CD4-positive, CD25-positive, alpha-beta regulatory T cell (primary cell): ENCODE measurements around the gene PDE1A. TPM values are rescaled to one million over a fixed set of nuclear protein-coding genes. Genes with fewer than 3 reads are reported as not detected.

ENCODE experiments used
- ATAC-seq, 2 donors: fragments of 150-1000 bp; cut with Tn5 transposase; one replicate each; pipeline ENCODE4 v1.10.0; 2021; ENCODE audit warnings: low read depth in 2 of 2, moderate number of reproducible peaks in 2 of 2, moderate library complexity in 1 of 2
- DNase-seq, 3 donors: peaks; one replicate each; pipeline versions ENCODE4 v3.0.0 to v3.0.0-alpha.2; 2012 to 2022; ENCODE audit warnings: mixed read lengths in 1 of 3
- H3K27ac ChIP-seq: one replicate; pipeline ENCODE4 v1.7.0; 2013; ENCODE audit warnings: mild to moderate bottlenecking, low read length; ENCODE audit not compliant: insufficient read depth, poor library complexity, severe bottlenecking
- H3K27me3 ChIP-seq: one replicate; pipeline ENCODE4 v1.7.0; 2013; ENCODE audit warnings: low read length; ENCODE audit not compliant: control insufficient read depth, insufficient read depth
- H3K36me3 ChIP-seq: one replicate; pipeline ENCODE4 v1.7.0; 2013; ENCODE audit warnings: mild to moderate bottlenecking, low read length, moderate library complexity; ENCODE audit not compliant: control insufficient read depth, insufficient read depth
- H3K4me1 ChIP-seq: 2 replicates; pipeline ENCODE4 v1.7.0; 2013; ENCODE audit warnings: mild to moderate bottlenecking, low read length; ENCODE audit not compliant: insufficient read depth, control insufficient read depth, poor library complexity, severe bottlenecking
- H3K4me3 ChIP-seq: one replicate; pipeline ENCODE4 v1.7.0; 2013; ENCODE audit warnings: low read depth, mild to moderate bottlenecking, low read length, moderate library complexity
- H3K9me3 ChIP-seq, 2 experiments: 1 replicate in 1 of 2; 2 replicates in 1 of 2; pipeline ENCODE4 v1.7.0; 2013; ENCODE audit warnings: low read length in 2 of 2, mild to moderate bottlenecking in 1 of 2, moderate library complexity in 1 of 2; ENCODE audit not compliant: control insufficient read depth in 2 of 2
- H3K27ac Mint-ChIP-seq, 3 donors: one replicate each; pipeline ENCODE4 v1.8.0; 2020 to 2022; ENCODE audit warnings: mild to moderate bottlenecking in 3 of 3, mixed read lengths in 3 of 3, moderate library complexity in 2 of 3
- H3K27me3 Mint-ChIP-seq: one replicate; pipeline ENCODE4 v1.8.0; 2022; ENCODE audit warnings: mild to moderate bottlenecking, mixed read lengths
- H3K36me3 Mint-ChIP-seq: one replicate; pipeline ENCODE4 v1.8.0; 2020; ENCODE audit warnings: mixed read lengths
- H3K4me1 Mint-ChIP-seq, 4 donors: one replicate each; pipeline ENCODE4 v1.8.0; 2020 to 2022; ENCODE audit warnings: mixed read lengths in 4 of 4, mild to moderate bottlenecking in 1 of 4
- H3K4me3 Mint-ChIP-seq, 4 donors: one replicate each; pipeline ENCODE4 v1.8.0; 2020 to 2022; ENCODE audit warnings: mild to moderate bottlenecking in 4 of 4, mixed read lengths in 4 of 4, moderate library complexity in 3 of 4
- H3K9me3 Mint-ChIP-seq, 7 donors: one replicate each; pipeline ENCODE4 v1.8.0; 2020 to 2022; ENCODE audit warnings: mixed read lengths in 7 of 7, mild to moderate bottlenecking in 3 of 7, moderate library complexity in 2 of 7
- polyA plus RNA-seq, 4 donors: library from polyadenylated mRNA; unstranded; fragments of 300-500 nt; fragmentation: Illumina TruSeq; gene quantifications; one replicate each; pipeline ENCODE4 v1.2.3, GENCODE V29; 2021
- total RNA-seq: library from RNA; stranded (reverse); gene quantifications from one replicate; pipeline ENCODE4 v1.2.3, GENCODE V29; 2022

Gene PDE1A
- total and polyA plus RNA-seq, 5 donors from 2014 or later = not detected

DNA sequence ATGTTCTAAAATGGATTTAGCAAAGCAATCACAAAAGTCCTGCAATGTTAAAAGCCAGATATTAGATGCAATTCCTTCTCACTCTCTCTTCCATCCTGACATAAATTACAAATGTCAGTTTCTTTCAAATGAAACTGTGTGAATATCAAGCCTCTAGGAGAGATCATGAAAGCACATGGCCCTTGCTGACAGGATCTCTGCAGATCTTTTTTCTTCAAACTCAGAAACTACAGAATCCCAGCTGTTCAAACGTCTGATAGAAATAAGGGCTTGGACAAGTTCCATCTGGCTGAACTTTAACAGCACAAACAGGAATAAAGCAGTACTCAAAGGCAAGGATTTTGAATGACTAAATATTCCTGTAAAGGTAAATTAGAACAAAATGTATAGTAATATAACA is 47.6 kb downstream of the PDE1A start:
- no peak overlapping the region for H3K27ac Mint-ChIP-seq
- H3K27me3 ChIP-seq = no peaks in the 10 kb centered on the region

DNA sequence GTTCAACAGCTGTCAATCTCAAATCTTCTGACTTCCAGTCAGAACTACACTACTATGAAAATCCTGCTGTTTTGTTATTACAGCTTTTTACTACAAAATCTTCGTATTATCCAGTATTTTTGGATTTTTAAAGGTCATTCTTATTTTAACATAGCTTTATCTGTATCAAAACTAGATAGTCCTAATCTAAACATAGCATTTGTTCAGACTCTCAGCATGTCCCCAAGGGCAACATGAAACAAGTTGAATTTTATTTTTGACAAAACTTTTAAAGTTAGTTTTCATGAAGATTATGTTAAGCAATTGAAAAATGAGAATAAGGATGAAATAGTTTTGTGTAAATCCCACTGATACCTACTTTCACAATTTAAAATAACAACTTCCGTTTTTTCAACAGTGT is 48.1 kb downstream of the PDE1A start:
- no peak overlapping the region for H3K4me3 Mint-ChIP-seq
- Histone ChIP-seq H3K27ac (no peak overlapping the region), H3K36me3 (no peaks in the 10 kb centered on the region), H3K27me3 (no peaks in the 10 kb centered on the region), H3K4me1 (no peaks in the 10 kb centered on the region), H3K4me3 (no peak overlapping the region), H3K9me3 (peaks cover 0 to 4% of the 10 kb centered on the region in 2 experiments)
- no peak for ATAC-seq
- no peak for DNase-seq
- H3K36me3 Mint-ChIP-seq = no peaks in the 10 kb centered on the region
- peaks cover 2 to 24% (median 9%) of the 10 kb centered on the region in 7 donors for H3K9me3 Mint-ChIP-seq
- H3K27me3 Mint-ChIP-seq = no peaks in the 10 kb centered on the region
- H3K27ac Mint-ChIP-seq = no peak overlapping the region
- H3K4me1 Mint-ChIP-seq = no peaks in the 10 kb centered on the region

More for the DNA sequence above, 47.6 kb downstream of the PDE1A start:
- no peaks in the 10 kb centered on the region for H3K36me3 Mint-ChIP-seq
- no peak overlapping the region for H3K4me3 Mint-ChIP-seq
- no peaks in the 10 kb centered on the region for H3K36me3 ChIP-seq
- no peak overlapping the region for H3K27ac ChIP-seq
- no peaks in the 10 kb centered on the region for H3K4me1 Mint-ChIP-seq
- no peaks in the 10 kb centered on the region for H3K27me3 Mint-ChIP-seq
- H3K4me1 ChIP-seq = no peaks in the 10 kb centered on the region
- H3K4me3 ChIP-seq = no peak overlapping the region
- DNase-seq (no peak), ATAC-seq (no peak)
- H3K9me3 ChIP-seq = peaks cover 0 to 8% of the 10 kb centered on the region in 2 experiments
- H3K9me3 Mint-ChIP-seq = peaks cover 2 to 29% (median 9%) of the 10 kb centered on the region in 7 donors

DNA sequence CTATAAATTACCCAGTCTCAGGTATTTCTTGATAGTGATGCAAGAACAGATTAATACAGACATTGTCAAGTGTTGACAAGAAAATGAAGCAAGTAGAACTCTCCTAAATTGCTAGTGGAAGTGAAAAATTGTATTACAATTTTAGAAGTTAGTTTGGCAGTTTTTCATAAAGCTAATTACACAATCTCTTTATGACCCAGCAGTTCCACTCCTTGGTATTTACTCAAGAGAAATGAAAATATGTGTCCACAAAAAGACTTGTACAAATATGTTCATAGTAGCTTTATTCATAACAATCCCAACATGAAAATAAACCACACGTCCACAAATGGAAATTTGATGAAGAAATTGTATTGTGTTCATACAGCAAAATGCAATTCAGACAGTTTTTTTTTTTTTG is 49.4 kb downstream of the PDE1A start:
- no peak overlapping the region for H3K27ac Mint-ChIP-seq
- H3K4me1 ChIP-seq = no peaks in the 10 kb centered on the region
- no peak for ATAC-seq
- H3K36me3 Mint-ChIP-seq = no peaks in the 10 kb centered on the region
- no peaks in the 10 kb centered on the region for H3K9me3 ChIP-seq
- H3K9me3 Mint-ChIP-seq = peaks cover 5 to 24% (median 8%) of the 10 kb centered on the region in 7 donors
- H3K27ac ChIP-seq = no peak overlapping the region
- DNase-seq = no peak
- H3K4me3 ChIP-seq = no peak overlapping the region
- H3K27me3 Mint-ChIP-seq = no peaks in the 10 kb centered on the region
- H3K4me3 Mint-ChIP-seq = no peak overlapping the region
- H3K4me1 Mint-ChIP-seq = no peaks in the 10 kb centered on the region
- no peaks in the 10 kb centered on the region for H3K27me3 ChIP-seq
- no peaks in the 10 kb centered on the region for H3K36me3 ChIP-seq

DNA sequence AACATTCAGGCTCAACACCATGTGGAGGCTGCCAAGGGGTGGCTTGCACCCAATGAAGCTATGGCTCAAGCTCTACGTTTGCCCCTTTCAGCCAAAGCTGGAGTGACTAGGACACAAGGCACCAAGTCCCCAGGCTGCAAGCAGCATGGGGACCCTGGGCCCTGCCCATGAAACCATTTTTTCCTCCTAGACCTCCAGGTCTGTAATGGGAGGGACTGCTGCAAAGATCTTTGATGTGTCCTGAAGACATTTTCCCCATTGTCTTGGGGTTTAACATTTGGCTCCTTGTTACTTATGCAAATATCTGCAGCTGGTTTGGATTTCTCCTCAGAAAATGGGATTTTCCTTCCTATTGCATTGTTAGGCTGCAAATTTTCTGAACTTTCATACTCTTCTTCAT is 51.0 kb downstream of the PDE1A start:
- H3K4me3 Mint-ChIP-seq = no peak overlapping the region
- Histone ChIP-seq H3K4me1 (no peaks in the 10 kb centered on the region), H3K27ac (no peak overlapping the region), H3K9me3 (no peaks in the 10 kb centered on the region), H3K36me3 (no peaks in the 10 kb centered on the region), H3K4me3 (no peak overlapping the region), H3K27me3 (no peaks in the 10 kb centered on the region)
- H3K4me1 Mint-ChIP-seq = no peaks in the 10 kb centered on the region
- H3K27ac Mint-ChIP-seq = no peak overlapping the region
- no peaks in the 10 kb centered on the region for H3K27me3 Mint-ChIP-seq
- DNase-seq = no peak
- ATAC-seq = no peak
- no peaks in the 10 kb centered on the region for H3K36me3 Mint-ChIP-seq
- peaks cover 2 to 20% (median 8%) of the 10 kb centered on the region in 7 donors for H3K9me3 Mint-ChIP-seq

DNA sequence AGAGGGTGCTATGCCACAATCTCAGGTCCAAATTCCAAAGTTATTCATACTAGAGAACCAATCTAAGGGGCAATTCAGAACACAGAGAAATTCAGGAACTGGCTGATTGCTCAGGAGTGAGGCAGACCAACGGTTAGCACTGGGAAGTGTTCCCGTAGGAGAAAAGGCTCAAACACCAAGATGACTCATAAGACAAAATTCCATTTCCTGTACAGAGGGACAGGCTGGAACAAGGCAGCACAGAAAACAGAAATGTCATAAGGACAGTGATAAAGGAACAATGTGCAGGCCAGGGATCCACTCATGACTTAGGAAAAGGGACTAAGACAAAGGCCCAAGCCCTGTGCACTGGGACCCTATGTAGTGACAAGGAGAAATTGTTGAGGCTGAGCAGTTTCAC is 54.2 kb downstream of the PDE1A start:
- H3K27me3 ChIP-seq = no peaks in the 10 kb centered on the region
- H3K27me3 Mint-ChIP-seq = no peaks in the 10 kb centered on the region
- no peaks in the 10 kb centered on the region for H3K9me3 ChIP-seq
- H3K4me3 Mint-ChIP-seq = no peak overlapping the region
- no peaks in the 10 kb centered on the region for H3K4me1 ChIP-seq
- H3K4me3 ChIP-seq = no peak overlapping the region
- H3K9me3 Mint-ChIP-seq = peaks cover 5 to 26% (median 6%) of the 10 kb centered on the region in 7 donors
- H3K27ac Mint-ChIP-seq = no peak overlapping the region
- DNase-seq (no peak), ATAC-seq (no peak)
- no peaks in the 10 kb centered on the region for H3K4me1 Mint-ChIP-seq
- H3K36me3 ChIP-seq = no peaks in the 10 kb centered on the region
- H3K27ac ChIP-seq = no peak overlapping the region
- no peaks in the 10 kb centered on the region for H3K36me3 Mint-ChIP-seq

DNA sequence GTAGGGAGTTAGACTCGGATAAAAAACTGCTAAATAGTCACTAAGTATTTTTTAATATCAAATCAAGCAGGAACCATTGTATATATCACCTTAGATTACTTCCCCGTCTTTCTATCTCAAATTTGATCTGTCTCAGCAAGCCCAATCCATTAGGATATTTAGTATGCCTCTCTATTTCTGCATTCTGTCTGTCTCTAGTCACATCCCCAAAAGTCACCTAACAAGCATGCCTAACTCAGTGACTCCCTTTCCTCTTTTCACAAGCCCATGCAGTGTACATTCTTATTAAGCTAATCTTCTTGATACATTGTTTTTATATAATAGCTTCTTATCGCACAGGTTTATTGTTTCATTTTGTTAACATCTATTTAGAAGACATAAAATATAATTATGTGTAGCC is 57.8 kb downstream of the PDE1A start:
- DNase-seq (no peak), ATAC-seq (no peak)
- Histone ChIP-seq H3K27ac (no peak overlapping the region), H3K27me3 (no peaks in the 10 kb centered on the region), H3K9me3 (no peaks in the 10 kb centered on the region), H3K4me1 (no peaks in the 10 kb centered on the region), H3K36me3 (no peaks in the 10 kb centered on the region), H3K4me3 (no peak overlapping the region)
- H3K36me3 Mint-ChIP-seq = no peaks in the 10 kb centered on the region
- peaks cover 0 to 10% (median 7%) of the 10 kb centered on the region in 7 donors for H3K9me3 Mint-ChIP-seq
- no peaks in the 10 kb centered on the region for H3K4me1 Mint-ChIP-seq
- no peak overlapping the region for H3K4me3 Mint-ChIP-seq
- H3K27ac Mint-ChIP-seq = no peak overlapping the region
- no peaks in the 10 kb centered on the region for H3K27me3 Mint-ChIP-seq

DNA sequence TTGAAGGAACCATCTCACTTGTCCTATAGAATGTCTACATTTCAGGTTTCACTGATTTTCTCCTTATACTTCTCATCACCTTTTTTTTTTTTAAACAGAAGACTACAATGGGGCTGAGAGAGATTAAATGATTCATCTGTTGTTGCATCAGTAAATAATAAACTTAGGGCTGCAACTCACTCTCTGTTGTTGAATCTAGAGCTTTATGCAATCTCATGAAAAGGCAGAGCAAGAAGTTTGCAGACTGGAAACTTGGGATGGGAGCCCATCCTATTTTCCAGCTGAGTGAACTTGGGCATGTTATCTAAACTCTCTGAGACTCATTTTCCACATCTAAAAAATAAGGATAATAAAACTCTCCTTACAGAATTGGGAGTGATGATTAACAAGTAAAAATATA is 58.4 kb downstream of the PDE1A start:
- H3K36me3 ChIP-seq = no peaks in the 10 kb centered on the region
- no peak overlapping the region for H3K4me3 ChIP-seq
- no peak for DNase-seq
- Mint-ChIP-seq H3K27ac (no peak overlapping the region), H3K9me3 (peaks cover 0 to 10% (median 6%) of the 10 kb centered on the region in 7 donors), H3K36me3 (no peaks in the 10 kb centered on the region), H3K27me3 (no peaks in the 10 kb centered on the region), H3K4me1 (no peaks in the 10 kb centered on the region), H3K4me3 (no peak overlapping the region)
- no peak overlapping the region for H3K27ac ChIP-seq
- H3K4me1 ChIP-seq = no peaks in the 10 kb centered on the region
- H3K9me3 ChIP-seq = no peaks in the 10 kb centered on the region
- no peaks in the 10 kb centered on the region for H3K27me3 ChIP-seq
- ATAC-seq = no peak

DNA sequence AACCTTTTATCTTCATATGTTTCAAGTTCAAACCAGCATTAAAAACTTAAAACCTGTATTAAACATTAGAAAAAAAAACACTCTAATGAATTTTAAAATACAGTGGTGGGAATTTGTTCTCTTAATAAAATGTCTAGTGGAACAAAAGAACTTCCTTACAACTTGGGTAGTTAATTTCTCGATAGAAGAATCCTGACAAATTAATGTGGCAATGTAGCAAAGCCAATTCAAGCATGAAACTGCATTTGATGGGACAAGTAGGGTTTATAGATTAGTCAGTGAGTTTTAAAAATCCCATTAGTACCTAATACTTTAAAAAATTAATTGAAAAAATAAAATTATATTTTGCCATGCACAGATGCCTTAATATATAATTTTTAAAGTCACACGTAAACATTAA is 59.4 kb downstream of the PDE1A start:
- no peak overlapping the region for H3K27ac Mint-ChIP-seq
- ATAC-seq = no peak
- peaks cover 0 to 7% (median 2%) of the 10 kb centered on the region in 7 donors for H3K9me3 Mint-ChIP-seq
- Histone ChIP-seq H3K4me3 (no peak overlapping the region), H3K27ac (no peak overlapping the region), H3K36me3 (no peaks in the 10 kb centered on the region), H3K4me1 (no peaks in the 10 kb centered on the region), H3K9me3 (no peaks in the 10 kb centered on the region), H3K27me3 (no peaks in the 10 kb centered on the region)
- H3K4me1 Mint-ChIP-seq = no peaks in the 10 kb centered on the region
- H3K4me3 Mint-ChIP-seq = no peak overlapping the region
- no peak for DNase-seq
- H3K27me3 Mint-ChIP-seq = no peaks in the 10 kb centered on the region
- no peaks in the 10 kb centered on the region for H3K36me3 Mint-ChIP-seq
